ENCODE results near the gene CD46.

DNA sequence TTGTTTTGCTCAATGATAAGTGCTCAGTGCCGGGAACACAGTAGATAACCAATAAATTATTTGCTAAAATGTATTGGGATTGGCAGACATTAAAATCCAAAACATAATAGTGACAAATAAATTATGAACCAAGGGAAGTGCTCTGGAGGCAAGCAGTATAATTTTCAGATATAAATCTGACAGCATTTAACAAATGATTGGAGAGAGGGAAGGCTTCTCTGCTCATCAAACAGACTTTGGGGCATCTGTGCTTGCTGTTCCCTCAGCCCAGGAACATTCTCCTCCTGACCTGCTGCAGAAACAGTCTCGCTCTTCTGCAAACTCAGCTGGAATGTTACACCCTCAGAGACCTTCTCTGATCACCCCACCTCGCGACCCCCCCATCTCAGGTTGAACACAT lies 2.2 kb downstream of the CD46 start:
- TF ChIP-seq CTCF (IDR thresholded peaks at IDR 0.05) (no peak), POLR2A (IDR thresholded peaks at IDR 0.05) (no peak), EP300 (IDR thresholded peaks at IDR 0.05) (no peak), POLR2AphosphoS5 (IDR thresholded peaks at IDR 0.05) (no peak)

All from sigmoid colon (tissue), 4 donors.